Measurements from ENCODE around the gene CRY2. TPM values are rescaled to one million over a fixed set of nuclear protein-coding genes. Genes with fewer than 3 reads are reported as not detected.

The CRY2 gene
- total RNA-seq, 6 experiments from 2014 or later = 19.6 to 104 (median 31.5) TPM

GRCh38 chr11:45918331-45918941, 71.2 kb downstream of the CRY2 start:
- DNase-seq (peak; percentile 89 to 93 (median 93)), ATAC-seq (peak; percentile 72 to 75 (median 74))
- H3K4me3 ChIP-seq = peak overlapping the region; percentile 88 to 91 (median 90)
- WGBS (ENCODE audit: insufficient coverage, low coverage, low lambda C conversion rate, missing lambda C conversion rate) = 0% methylated on average over 19 of the region's 38 CpGs
- H3K27me3 ChIP-seq = no peaks in the 10 kb centered on the region
- peaks cover 0 to 40% (median 11%) of the 10 kb centered on the region in 4 donors for H3K4me1 ChIP-seq
- H3K36me3 ChIP-seq = peaks cover 0 to 22% (median 2%) of the 10 kb centered on the region in 4 donors
- intact Hi-C loops (cut with DNase I) = no loop called here
- H3K9me3 ChIP-seq = no peaks in the 10 kb centered on the region
- H3K27ac ChIP-seq = peak overlapping the region; percentile 74 to 79 (median 75)
- no peak for TF ChIP-seq POLR2A (IDR thresholded peaks at IDR 0.05)
- TF ChIP-seq CTCF (IDR thresholded peaks at IDR 0.05) = no peak

GRCh38 chr11:45918962-45919675, 71.8 kb downstream of the CRY2 start:
- no peaks in the 10 kb centered on the region for H3K27me3 ChIP-seq
- H3K4me1 ChIP-seq = peaks cover 0 to 35% (median 8%) of the 10 kb centered on the region in 4 donors
- DNase-seq = peak in 2 of 3 donors; percentile 14 to 37
- no peak for TF ChIP-seq CTCF (IDR thresholded peaks at IDR 0.05)
- no peak for TF ChIP-seq POLR2A (IDR thresholded peaks at IDR 0.05)
- whole genome bisulfite sequencing (ENCODE audit: insufficient coverage, low coverage, low lambda C conversion rate, missing lambda C conversion rate) = 53% methylated on average over 6 of the region's 7 CpGs
- intact Hi-C loops (cut with DNase I) = no loop called here
- no peak for ATAC-seq
- peak overlapping the region in 1 of 3 donors; percentile 79 for H3K27ac ChIP-seq
- H3K4me3 ChIP-seq = peak overlapping the region; percentile 88 to 91 (median 90)
- no peaks in the 10 kb centered on the region for H3K9me3 ChIP-seq
- H3K36me3 ChIP-seq = peaks cover 0 to 15% (median 2%) of the 10 kb centered on the region in 4 donors

GRCh38 chr11:45919806-45920530, 72.7 kb downstream of the CRY2 start:
- intact Hi-C loops (cut with DNase I) = no loop called here
- Histone ChIP-seq H3K4me1 (peaks cover 0 to 26% (median 6%) of the 10 kb centered on the region in 4 donors), H3K27ac (no peak overlapping the region), H3K4me3 (no peak overlapping the region), H3K27me3 (no peaks in the 10 kb centered on the region), H3K9me3 (no peaks in the 10 kb centered on the region), H3K36me3 (peaks cover 0 to 6% (median 0%) of the 10 kb centered on the region in 4 donors)
- 98% methylated on average over 7 of the region's 13 CpGs for WGBS (ENCODE audit: insufficient coverage, low coverage, low lambda C conversion rate, missing lambda C conversion rate)
- DNase-seq (peak in 2 of 3 donors; percentile 9 to 25), ATAC-seq (no peak)
- TF ChIP-seq CTCF (IDR thresholded peaks at IDR 0.05) = no peak
- TF ChIP-seq POLR2A (IDR thresholded peaks at IDR 0.05) = no peak

GRCh38 chr11:45920531-45921477, 73.5 kb downstream of the CRY2 start:
- Histone ChIP-seq H3K36me3 (no peaks in the 10 kb centered on the region), H3K27ac (no peak overlapping the region), H3K9me3 (no peaks in the 10 kb centered on the region), H3K4me3 (no peak overlapping the region), H3K27me3 (no peaks in the 10 kb centered on the region), H3K4me1 (peaks cover 0 to 25% (median 6%) of the 10 kb centered on the region in 4 donors)
- WGBS (ENCODE audit: insufficient coverage, low coverage, low lambda C conversion rate, missing lambda C conversion rate) = 85% methylated on average over 4 of the region's 6 CpGs
- intact Hi-C loops (cut with DNase I) = no loop called here
- TF ChIP-seq CTCF (IDR thresholded peaks at IDR 0.05) (no peak), POLR2A (IDR thresholded peaks at IDR 0.05) (no peak)
- DNase-seq (no peak), ATAC-seq (no peak)
